Astrocyte (in vitro differentiated cells and primary cell): Measurements from ENCODE around the gene RIMBP2. TPM values are rescaled to one million over a fixed set of nuclear protein-coding genes. Genes with fewer than 3 reads are reported as not detected.

ENCODE experiments used
- DNase-seq: peaks from one replicate; pipeline ENCODE4 v3.0.0-alpha.2; 2010; ENCODE audit warnings: low read depth
- FAIRE-seq: peaks from 2 replicates; lab custom pipeline; 2011; peaks lifted over from hg19 to GRCh38; lab: Jason Lieb, UNC
- H2AFZ ChIP-seq: 2 replicates; pipeline ENCODE4 v1.6.0; 2012; ENCODE audit warnings: low read depth, low read length, inconsistent platforms
- H3K27ac ChIP-seq: 2 replicates; pipeline ENCODE4 v1.5.1; 2011; ENCODE audit warnings: low read depth, low read length, inconsistent platforms
- H3K27me3 ChIP-seq: 2 replicates; pipeline ENCODE4 v1.6.0; 2011; ENCODE audit warnings: low read length, inconsistent platforms; ENCODE audit not compliant: insufficient read depth
- H3K36me3 ChIP-seq: 2 replicates; pipeline ENCODE4 v1.5.1; 2011; ENCODE audit warnings: low read length, inconsistent platforms; ENCODE audit not compliant: insufficient read depth
- H3K4me1 ChIP-seq: 2 replicates; pipeline ENCODE4 v1.5.1; 2011; ENCODE audit warnings: low read length, inconsistent platforms; ENCODE audit not compliant: insufficient read depth
- H3K4me2 ChIP-seq: 2 replicates; pipeline ENCODE4 v1.6.0; 2012; ENCODE audit warnings: low read length, inconsistent platforms
- H3K4me3 ChIP-seq: 2 replicates; pipeline ENCODE4 v1.5.1; 2011; ENCODE audit warnings: low read depth, mild to moderate bottlenecking, low read length, inconsistent platforms; ENCODE audit not compliant: insufficient read depth
- H3K79me2 ChIP-seq: 2 replicates; pipeline ENCODE4 v1.6.0; 2012; ENCODE audit warnings: mild to moderate bottlenecking, low read length, inconsistent platforms; ENCODE audit not compliant: insufficient read depth
- H3K9ac ChIP-seq: 2 replicates; pipeline ENCODE4 v1.6.0; 2012; ENCODE audit warnings: mild to moderate bottlenecking, low read length, inconsistent platforms
- H3K9me3 ChIP-seq: 2 replicates; pipeline ENCODE4 v1.5.1; 2012; ENCODE audit warnings: low read depth, mild to moderate bottlenecking, low read length, inconsistent platforms; ENCODE audit not compliant: insufficient read depth
- H4K20me1 ChIP-seq: 2 replicates; pipeline ENCODE4 v1.6.0; 2012; ENCODE audit warnings: low read length, inconsistent platforms; ENCODE audit not compliant: insufficient read depth
- H3K27ac Mint-ChIP-seq: one replicate; pipeline ENCODE4 v1.8.0; 2021; ENCODE audit warnings: mild to moderate bottlenecking, mixed read lengths; ENCODE audit not compliant: unreplicated experiment
- H3K27me3 Mint-ChIP-seq: one replicate; pipeline ENCODE4 v1.8.0; 2021; ENCODE audit warnings: low read depth, mixed read lengths; ENCODE audit not compliant: unreplicated experiment
- H3K36me3 Mint-ChIP-seq: one replicate; pipeline ENCODE4 v1.8.0; 2021; ENCODE audit warnings: low read depth, mixed read lengths; ENCODE audit not compliant: unreplicated experiment
- H3K4me1 Mint-ChIP-seq: one replicate; pipeline ENCODE4 v1.8.0; 2021; ENCODE audit warnings: low read depth, mixed read lengths; ENCODE audit not compliant: unreplicated experiment
- H3K4me3 Mint-ChIP-seq: one replicate; pipeline ENCODE4 v1.8.0; 2021; ENCODE audit warnings: mild to moderate bottlenecking, moderate library complexity, mixed read lengths; ENCODE audit not compliant: unreplicated experiment
- H3K9me3 Mint-ChIP-seq: one replicate; pipeline ENCODE4 v1.8.0; 2021; ENCODE audit warnings: mild to moderate bottlenecking, mixed read lengths; ENCODE audit not compliant: unreplicated experiment
- CTCF ChIP-seq: IDR thresholded peaks from 2 replicates; pipeline ENCODE4 v1.5.1; 2011; ENCODE audit warnings: low read depth, mild to moderate bottlenecking, inconsistent platforms, low read length, moderate library complexity; ENCODE audit not compliant: insufficient read depth
- EZH2 ChIP-seq: IDR thresholded peaks from 2 replicates; pipeline ENCODE4 v1.6.1; 2012; ENCODE audit warnings: mild to moderate bottlenecking, low read length, inconsistent platforms; ENCODE audit not compliant: insufficient read depth
- total RNA-seq: library from RNA; stranded (reverse); gene quantifications from 2 replicates; pipeline ENCODE4 v1.2.1, GENCODE V29; 2021

RIMBP2 gene
- total RNA-seq, 1 donor from 2014 or later, result 2.2 TPM

- H3K27me3 ChIP-seq, result no peaks in the 10 kb centered on the region
- no peaks in the 10 kb centered on the region for H3K36me3 ChIP-seq
- no peaks in the 10 kb centered on the region for H4K20me1 ChIP-seq
- peaks cover 3% of the 10 kb centered on the region for H3K9me3 ChIP-seq
- peaks cover 7% of the 10 kb centered on the region for H3K9me3 Mint-ChIP-seq
- no peak overlapping the region for H3K27ac Mint-ChIP-seq
- FAIRE-seq, result no peak
- peaks cover 7% of the 10 kb centered on the region for H3K27me3 Mint-ChIP-seq
- H3K4me3 Mint-ChIP-seq, result no peak overlapping the region
- DNase-seq, result no peak
- no peak overlapping the region for H2AFZ ChIP-seq
- no peaks in the 10 kb centered on the region for H3K36me3 Mint-ChIP-seq
- H3K4me1 ChIP-seq, result no peaks in the 10 kb centered on the region
- TF ChIP-seq EZH2 (no peak), CTCF (no peak)
- H3K79me2 ChIP-seq, result no peaks in the 10 kb centered on the region
- H3K9ac ChIP-seq, result no peak overlapping the region
- no peak overlapping the region for H3K27ac ChIP-seq
- H3K4me3 ChIP-seq, result no peak overlapping the region
- H3K4me2 ChIP-seq, result no peak overlapping the region
- no peaks in the 10 kb centered on the region for H3K4me1 Mint-ChIP-seq
Observed at GRCh38 chr12:130477701-130478100, 238.4 kb downstream of the RIMBP2 start.

- H3K4me3 ChIP-seq, result no peak overlapping the region
- H3K4me2 ChIP-seq, result no peak overlapping the region
- H3K9me3 ChIP-seq, result peaks cover under 1% of the 10 kb centered on the region
- no peaks in the 10 kb centered on the region for H3K79me2 ChIP-seq
- H3K27me3 ChIP-seq, result no peaks in the 10 kb centered on the region
- no peak overlapping the region for H3K9ac ChIP-seq
- no peak overlapping the region for H3K27ac Mint-ChIP-seq
- DNase-seq, result no peak
- H3K36me3 Mint-ChIP-seq, result no peaks in the 10 kb centered on the region
- H3K4me3 Mint-ChIP-seq, result no peak overlapping the region
- H4K20me1 ChIP-seq, result no peaks in the 10 kb centered on the region
- no peaks in the 10 kb centered on the region for H3K4me1 ChIP-seq
- H2AFZ ChIP-seq, result no peak overlapping the region
- H3K36me3 ChIP-seq, result no peaks in the 10 kb centered on the region
- FAIRE-seq, result no peak
- H3K27me3 Mint-ChIP-seq, result peaks cover 7% of the 10 kb centered on the region
- H3K4me1 Mint-ChIP-seq, result no peaks in the 10 kb centered on the region
- no peak overlapping the region for H3K27ac ChIP-seq
- TF ChIP-seq EZH2, result no peak
- H3K9me3 Mint-ChIP-seq, result peaks cover 7% of the 10 kb centered on the region
Observed at GRCh38 chr12:130477266-130477665, 238.8 kb downstream of the RIMBP2 start.

- no peak overlapping the region for H3K9ac ChIP-seq
- no peak overlapping the region for H3K27ac ChIP-seq
- H4K20me1 ChIP-seq, result no peaks in the 10 kb centered on the region
- H3K27me3 Mint-ChIP-seq, result peaks cover 7% of the 10 kb centered on the region
- no peaks in the 10 kb centered on the region for H3K27me3 ChIP-seq
- H3K4me3 Mint-ChIP-seq, result no peak overlapping the region
- TF ChIP-seq EZH2 (no peak), CTCF (no peak)
- no peak overlapping the region for H3K27ac Mint-ChIP-seq
- no peaks in the 10 kb centered on the region for H3K36me3 Mint-ChIP-seq
- H3K36me3 ChIP-seq, result no peaks in the 10 kb centered on the region
- no peaks in the 10 kb centered on the region for H3K79me2 ChIP-seq
- H3K4me1 ChIP-seq, result no peaks in the 10 kb centered on the region
- FAIRE-seq (no peak), DNase-seq (no peak)
- H3K4me1 Mint-ChIP-seq, result no peaks in the 10 kb centered on the region
- no peak overlapping the region for H3K4me3 ChIP-seq
- H2AFZ ChIP-seq, result no peak overlapping the region
- H3K4me2 ChIP-seq, result no peak overlapping the region
- H3K9me3 Mint-ChIP-seq, result peaks cover 7% of the 10 kb centered on the region
- H3K9me3 ChIP-seq, result no peaks in the 10 kb centered on the region
Observed at GRCh38 chr12:130476451-130477135, 239.5 kb downstream of the RIMBP2 start.
